HG03045 (cell line): ENCODE data around the gene APOBEC4.
"Not testable (repeated sequence)": the region's sequence is repeated elsewhere in the genome, so short reads cannot be mapped to it uniquely, and the experiment has no call there.

Source experiments
- ATAC-seq: cut with Tn5 transposase; IDR thresholded peaks from one replicate; pipeline ENCODE4 v1.9.1; 2021; ENCODE audit warnings: mild to moderate bottlenecking, moderate library complexity; ENCODE audit not compliant: unreplicated experiment

APOBEC4 gene

GRCh38 chr1:183635606-183636333 is 17.3 kb downstream of the APOBEC4 start, which contains the start of gene ARPC5:
Gene ARPC5 (minus strand): TSS chr1:183635783. CDS start chr1:183635659, 124 bp downstream.
- ATAC-seq, result peak; percentile 89

DNA sequence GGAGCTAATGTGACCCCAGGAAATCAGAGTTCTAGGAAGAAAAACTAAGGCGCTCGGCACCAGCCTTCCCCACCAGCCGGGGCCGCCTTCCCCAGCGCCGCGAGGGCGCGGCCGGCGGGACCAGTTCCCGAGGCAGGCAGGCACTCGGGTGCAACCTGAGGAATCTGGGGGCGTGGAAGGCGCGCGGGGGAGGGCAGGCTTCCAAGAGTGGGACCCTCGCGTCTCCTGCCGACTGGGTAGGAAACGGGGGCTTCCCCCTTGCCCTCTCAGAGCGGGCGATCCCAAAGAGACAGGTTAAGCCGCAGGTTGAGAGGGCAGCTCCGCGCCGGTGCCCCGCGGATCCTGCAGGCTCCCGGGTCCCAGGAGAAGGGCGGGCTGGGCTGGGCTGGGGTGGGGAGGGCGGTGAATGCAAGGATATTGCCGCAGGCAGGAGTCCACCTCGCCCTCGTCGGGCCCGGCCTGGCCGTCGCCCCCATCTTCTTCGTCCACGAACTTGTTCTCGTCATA is 18.0 kb downstream of the APOBEC4 start:
- peak; percentile 5 for ATAC-seq

- ATAC-seq, result no peak
Measured at GRCh38 chr1:183634429-183635065, 18.6 kb downstream of the APOBEC4 start.

- ATAC-seq, result peak; percentile 23
Measured at GRCh38 chr1:183633676-183634343, 19.3 kb downstream of the APOBEC4 start.

- no peak for ATAC-seq
Measured at GRCh38 chr1:183632964-183633363, 20.2 kb downstream of the APOBEC4 start.

DNA sequence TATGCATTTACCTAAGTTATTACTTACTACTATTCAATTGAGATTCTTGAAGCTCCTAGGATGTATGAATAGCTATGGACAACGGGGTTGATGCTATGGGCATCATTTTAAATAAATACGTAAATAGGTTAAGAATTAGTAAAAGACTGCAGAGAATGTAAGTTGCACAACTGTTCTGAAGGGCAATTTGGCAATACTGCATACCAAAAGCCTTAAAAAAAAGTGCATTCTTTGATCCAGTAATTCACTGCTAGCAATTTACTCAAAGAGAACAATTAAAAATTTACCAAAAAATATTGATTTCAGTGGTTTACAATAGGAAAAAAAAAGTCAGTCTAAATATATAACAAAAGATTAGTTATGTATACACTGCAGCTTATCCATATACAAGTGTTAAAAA is 21.0 kb downstream of the APOBEC4 start:
- no peak for ATAC-seq

GRCh38 chr1:183630748-183631147 is 22.4 kb downstream of the APOBEC4 start:
- no peak for ATAC-seq

GRCh38 chr1:183628537-183628936 is 24.6 kb downstream of the APOBEC4 start:
- no peak for ATAC-seq

GRCh38 chr1:183626236-183626635 is 26.9 kb downstream of the APOBEC4 start:
- ATAC-seq, result not testable (repeated sequence)

DNA sequence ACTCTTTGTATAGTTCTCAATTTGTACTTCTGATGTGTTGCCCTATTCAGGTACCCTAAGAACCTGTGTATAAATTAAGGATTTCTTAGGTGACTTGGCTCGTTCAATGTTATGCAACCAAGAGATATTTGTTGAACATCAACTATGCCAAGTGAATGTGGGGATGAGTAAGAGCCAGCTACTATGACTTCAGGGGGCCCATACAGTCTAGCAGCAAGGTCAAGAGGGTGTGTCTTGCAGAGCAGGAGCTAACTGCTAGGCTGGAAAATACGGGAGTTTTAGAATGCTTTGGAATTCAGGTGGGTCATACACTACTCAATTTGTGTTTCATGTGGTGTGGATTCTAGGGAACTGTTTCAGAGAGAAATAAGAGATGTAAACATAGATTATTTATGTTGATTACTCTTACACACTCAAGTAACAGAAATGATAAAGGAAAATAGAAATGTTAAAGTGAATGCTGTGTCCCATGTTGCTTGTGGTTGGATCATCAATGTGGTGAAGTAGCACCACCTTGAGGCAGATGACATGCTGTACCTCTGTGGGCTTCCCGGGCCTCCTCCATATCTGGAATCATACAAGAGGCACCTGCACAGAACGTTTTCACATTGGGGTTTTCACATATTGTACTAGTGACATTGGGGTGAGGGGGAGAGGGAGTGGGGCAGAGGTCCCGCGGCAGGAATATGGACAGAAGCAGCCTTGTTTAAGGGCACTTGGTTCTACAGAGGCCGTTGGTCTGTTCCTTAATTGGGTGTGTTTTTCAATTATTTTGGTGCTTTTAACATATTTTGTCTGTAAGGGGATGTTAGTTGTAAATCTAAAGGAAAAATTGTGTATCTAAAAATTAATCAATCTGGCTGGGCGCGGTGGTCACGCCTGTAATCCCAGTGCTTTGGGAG is 30.0 kb downstream of the APOBEC4 start:
- ATAC-seq, result peak; percentile 75

GRCh38 chr1:183622013-183622412 is 31.1 kb downstream of the APOBEC4 start:
- no peak for ATAC-seq

DNA sequence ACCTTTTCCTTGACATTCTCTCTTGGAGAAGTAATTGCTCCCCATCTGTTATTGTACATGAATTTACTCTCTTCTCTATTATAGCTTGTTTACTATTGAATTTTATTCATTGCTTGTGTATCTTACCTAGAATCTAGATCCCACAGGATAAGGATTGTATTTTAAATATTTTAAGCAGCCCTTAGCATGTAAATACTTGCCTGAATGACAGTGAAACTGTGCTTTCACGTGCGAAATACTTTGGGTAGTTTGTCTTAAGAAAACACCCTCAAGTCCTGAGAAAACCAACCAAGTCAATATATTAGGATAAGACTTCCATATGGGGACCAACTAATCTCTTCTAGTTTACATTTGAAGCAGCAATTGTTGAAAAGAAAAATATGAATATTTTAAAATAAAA is 32.8 kb downstream of the APOBEC4 start:
- no peak for ATAC-seq

DNA sequence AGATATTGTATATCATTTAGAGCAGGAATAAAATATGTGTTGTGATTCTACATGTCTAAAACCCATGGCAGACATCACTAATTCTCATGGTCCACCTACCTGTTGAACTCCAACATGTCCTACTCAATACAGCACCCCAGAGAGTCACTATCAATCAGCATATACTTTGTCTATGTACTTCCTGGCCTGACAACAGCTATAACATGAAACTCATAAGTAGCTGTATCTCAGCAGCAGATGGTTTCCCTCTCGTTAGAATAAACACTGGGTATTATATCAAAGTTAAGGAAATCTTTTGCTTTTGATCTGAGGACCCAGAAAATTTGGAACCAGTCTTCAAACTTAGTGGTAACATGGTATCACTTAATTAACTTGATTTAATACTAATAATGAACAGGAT is 33.3 kb downstream of the APOBEC4 start:
- no peak for ATAC-seq

- not testable (repeated sequence) for ATAC-seq
Measured at GRCh38 chr1:183618202-183618601, 34.9 kb downstream of the APOBEC4 start.

DNA sequence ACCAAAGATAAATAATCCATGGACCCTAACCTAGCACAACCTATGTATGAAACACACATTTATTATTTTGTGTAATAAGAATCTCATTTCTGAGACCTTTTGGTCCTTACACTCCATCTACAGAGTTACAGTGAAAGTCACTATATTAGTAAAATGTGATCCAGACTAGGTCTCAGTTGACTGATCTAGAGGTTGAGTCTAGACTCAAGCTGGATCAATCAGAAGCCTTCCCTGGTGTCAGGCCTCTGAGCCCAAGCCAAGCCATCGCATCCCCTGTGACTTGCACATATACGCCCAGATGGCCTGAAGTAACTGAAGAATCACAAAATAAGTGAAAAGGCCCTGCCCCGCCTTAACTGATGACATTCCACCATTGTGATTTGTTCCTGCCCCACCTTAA is 40.1 kb downstream of the APOBEC4 start:
- ATAC-seq, result not testable (repeated sequence)

GRCh38 chr1:183612407-183612806 is 40.7 kb downstream of the APOBEC4 start:
- no peak for ATAC-seq

GRCh38 chr1:183611021-183611420 is 42.1 kb downstream of the APOBEC4 start:
- ATAC-seq, result no peak

DNA sequence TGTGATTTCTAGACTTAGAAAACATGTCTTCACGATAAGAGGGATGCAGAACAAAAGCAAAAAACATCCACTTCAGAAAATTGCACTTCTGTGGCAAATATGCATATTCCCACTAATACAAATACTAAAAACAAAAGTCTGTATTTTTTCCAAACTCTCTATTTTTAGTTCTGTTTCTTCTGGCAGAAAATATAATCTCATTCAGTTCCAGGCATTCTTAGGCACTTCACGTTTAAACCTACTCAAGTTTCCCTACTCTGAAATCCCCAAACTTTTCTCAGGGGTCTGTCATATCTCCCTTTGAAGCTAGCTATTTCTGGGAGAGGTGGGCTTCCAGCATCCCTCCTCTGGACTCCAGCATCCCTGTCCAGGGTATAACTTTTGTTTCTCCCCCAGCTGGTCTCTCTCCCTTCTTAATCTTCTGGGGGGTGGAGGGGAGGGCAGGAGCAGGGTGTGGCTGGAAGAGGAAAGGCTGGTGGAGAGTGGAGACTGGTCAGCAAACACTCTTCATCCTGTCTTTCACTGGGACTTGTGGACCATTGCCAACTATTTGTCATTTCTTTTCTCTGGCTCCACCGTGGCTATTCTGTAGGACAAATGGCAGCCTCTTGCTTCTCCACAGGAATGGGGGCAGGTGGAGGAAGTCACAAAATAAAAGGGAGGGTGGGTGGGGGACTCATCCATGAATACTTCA is 43.2 kb downstream of the APOBEC4 start:
- ATAC-seq, result no peak

DNA sequence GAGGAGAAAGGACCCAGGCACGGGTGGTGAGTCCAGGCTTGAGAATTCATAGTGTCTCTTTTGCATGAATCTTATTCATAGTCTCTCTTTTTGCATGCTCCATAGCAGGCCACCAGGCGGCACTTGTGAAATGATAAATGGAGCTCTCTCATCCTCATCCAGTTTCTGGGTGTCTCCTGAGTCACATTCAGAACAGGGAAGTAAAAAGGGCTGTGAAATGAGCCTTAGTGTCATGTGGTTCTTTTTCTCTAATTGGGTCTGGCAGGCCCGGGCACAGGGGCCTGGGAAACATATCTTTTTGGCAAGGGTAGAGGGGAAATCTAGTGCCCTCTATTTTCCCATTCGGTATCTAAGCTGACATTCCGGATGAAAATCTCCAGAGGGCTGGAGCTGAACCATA is 43.8 kb downstream of the APOBEC4 start:
- ATAC-seq, result peak; percentile 45
